ENCODE data around the gene METTL9. TPM values are rescaled to one million over a fixed set of nuclear protein-coding genes. Genes with fewer than 3 reads are reported as not detected.
A peak's percentile ranks its signal among the peaks of the same experiment; 100 is the strongest.
"Not testable (repeated sequence)": the region's sequence is repeated elsewhere in the genome, so short reads cannot be mapped to it uniquely, and the experiment has no call there.

The METTL9 gene
- total and polyA plus RNA-seq, 8 donors: 10.2 to 55.2 (median 33.1) TPM

DNA sequence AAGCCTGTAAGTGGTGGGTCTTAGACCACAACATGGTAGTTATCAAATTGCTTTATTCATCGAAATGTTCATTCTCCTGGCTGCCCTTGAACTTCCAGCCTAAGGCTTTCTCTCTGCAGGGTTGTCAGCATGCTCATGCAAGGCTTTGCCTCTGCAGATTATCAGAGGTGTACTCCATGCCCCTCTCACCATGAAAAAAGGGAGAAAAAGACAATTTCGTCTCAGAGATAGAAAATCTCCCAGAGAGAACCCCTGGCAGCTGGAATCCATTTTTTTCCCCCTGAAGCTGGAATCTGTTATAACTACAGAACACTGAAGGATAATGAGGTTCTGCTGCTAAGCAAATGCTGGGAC, 33.9 kb upstream of the METTL9 start:
- ATAC-seq (no peak), DNase-seq (no peak), FAIRE-seq (no peak)
- WGBS, 2 donors: 78 to 88% methylated on average over 2 of the region's 2 CpGs
- Histone ChIP-seq H3K9me3 (no peaks in the 10 kb centered on the region), H3K36me3 (no peaks in the 10 kb centered on the region), H3K4me1 (peaks cover 8 to 10% (median 9%) of the 10 kb centered on the region in 3 donors), H3K27ac (peak overlapping the region in 2 of 4 donors; percentile 19 to 27), H3K27me3 (no peaks in the 10 kb centered on the region), H3K4me3 (no peak overlapping the region)
- TF ChIP-seq CTCF (IDR thresholded peaks at IDR 0.05): no peak
- intact Hi-C loops (cut with DNase I): no loop called here

GRCh38 chr16:21565861-21566669, 33.3 kb upstream of the METTL9 start:
- intact Hi-C loops (cut with DNase I): no loop called here
- no peaks in the 10 kb centered on the region for H3K36me3 ChIP-seq
- H3K27ac ChIP-seq: peak overlapping the region in 3 of 4 donors; percentile 3 to 27 (median 19)
- no peak for TF ChIP-seq CTCF (IDR thresholded peaks at IDR 0.05)
- no peaks in the 10 kb centered on the region for H3K9me3 ChIP-seq
- H3K27me3 ChIP-seq: no peaks in the 10 kb centered on the region
- FAIRE-seq (no peak), DNase-seq (no peak), ATAC-seq (peak; percentile 38 to 79 (median 62))
- H3K4me1 ChIP-seq: peaks cover 8 to 10% (median 9%) of the 10 kb centered on the region in 3 donors
- no peak overlapping the region for H3K4me3 ChIP-seq
- WGBS, 2 donors: 43 to 44% methylated on average over 13 of the region's 13 CpGs

- no peak for FAIRE-seq
- Histone ChIP-seq H3K27me3 (no peaks in the 10 kb centered on the region), H3K27ac (no peak overlapping the region), H3K4me1 (peaks cover 8 to 10% (median 9%) of the 10 kb centered on the region in 3 donors), H3K9me3 (no peaks in the 10 kb centered on the region), H3K4me3 (no peak overlapping the region), H3K36me3 (no peaks in the 10 kb centered on the region)
- intact Hi-C loops (cut with DNase I): no loop called here
- TF ChIP-seq CTCF (IDR thresholded peaks at IDR 0.05): no peak
- no peak for ATAC-seq
- DNase-seq: no peak
- WGBS, 2 donors: 76 to 82% methylated on average over 4 of the region's 4 CpGs
These were observed 32.4 kb upstream of the METTL9 start for GRCh38 chr16:21566891-21567414.

GRCh38 chr16:21567496-21567895, 31.9 kb upstream of the METTL9 start:
- FAIRE-seq; H3K4me3 ChIP-seq; H3K4me1 ChIP-seq; H3K27ac ChIP-seq; DNase-seq; H3K36me3 ChIP-seq; ATAC-seq; H3K27me3 ChIP-seq; H3K9me3 ChIP-seq; intact Hi-C loops (cut with DNase I): not testable (repeated sequence)
- WGBS, 2 donors: 88 to 95% methylated on average over 4 of the region's 4 CpGs

DNA sequence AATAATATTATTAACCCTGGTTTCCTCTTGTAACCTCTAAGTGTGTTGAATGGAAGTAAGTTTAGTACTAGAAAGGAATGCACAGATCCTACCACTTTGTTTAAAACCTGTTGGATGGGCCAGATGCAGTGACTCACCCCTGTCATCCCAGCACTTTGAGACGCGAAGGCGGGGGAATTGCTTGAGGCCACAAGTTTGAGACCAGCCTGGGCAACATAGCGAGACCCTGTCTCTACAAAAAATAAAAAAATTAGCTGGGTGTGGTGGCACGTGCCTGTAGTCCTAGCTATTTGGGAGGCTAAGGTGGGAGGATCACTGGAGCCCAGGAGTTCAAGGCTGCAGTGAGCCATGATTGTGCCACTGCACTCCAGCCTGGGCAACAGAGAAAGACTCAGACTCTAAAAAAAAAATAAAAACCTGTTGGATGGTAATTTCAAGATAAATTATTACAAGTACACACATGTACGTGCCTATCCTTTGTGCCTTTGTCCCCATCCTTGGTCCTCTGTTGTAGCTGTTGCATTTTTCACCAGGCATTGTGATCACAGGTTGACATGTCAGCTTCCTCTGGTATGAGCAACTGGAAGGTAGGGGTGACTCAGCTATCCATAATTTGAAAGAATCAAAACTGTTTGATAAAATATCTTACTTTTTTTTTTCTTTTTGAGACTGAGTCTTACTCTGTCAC, 30.7 kb upstream of the METTL9 start:
- 89 to 93% methylated on average over 6 of the region's 6 CpGs for WGBS, 2 donors
- no peak for FAIRE-seq
- H3K27me3 ChIP-seq: no peaks in the 10 kb centered on the region
- H3K4me3 ChIP-seq: no peak overlapping the region
- no peak for ATAC-seq
- no peaks in the 10 kb centered on the region for H3K36me3 ChIP-seq
- intact Hi-C loops (cut with DNase I): no loop called here
- H3K9me3 ChIP-seq: no peaks in the 10 kb centered on the region
- no peak for TF ChIP-seq CTCF (IDR thresholded peaks at IDR 0.05)
- no peak for DNase-seq
- no peak overlapping the region for H3K27ac ChIP-seq
- H3K4me1 ChIP-seq: peaks cover 8 to 10% (median 9%) of the 10 kb centered on the region in 3 donors

Data from pancreas (tissue), 10 donors.